Measurements from ENCODE around the gene LHFPL2. TPM values are rescaled to one million over a fixed set of nuclear protein-coding genes. Genes with fewer than 3 reads are reported as not detected.
A peak's percentile ranks its signal among the peaks of the same experiment; 100 is the strongest.
"Not testable (repeated sequence)": the region's sequence is repeated elsewhere in the genome, so short reads cannot be mapped to it uniquely, and the experiment has no call there.

Gene LHFPL2
- 19.3 TPM for polyA plus RNA-seq (2013, experiment 1 of 4)
- 18.7 TPM for polyA plus RNA-seq (2013, experiment 2 of 4)
- polyA plus RNA-seq (2013, experiment 3 of 4), result 15.6 TPM
- 14.3 TPM for polyA plus RNA-seq (2013, experiment 4 of 4)

- Histone ChIP-seq H3K27ac (ENCODE audit: insufficient read depth, low read depth, low read length, poor library complexity, severe bottlenecking) (peak within 1 kb of the TSS; percentile 79), H3K36me3 (ENCODE audit: control insufficient read depth, insufficient read depth, low read length) (no peaks in the 10 kb centered on the region), H3K4me1 (ENCODE audit: control insufficient read depth, insufficient read depth, low read length) (no peaks in the 10 kb centered on the region), H3K4me3 (ENCODE audit: insufficient read depth, low read depth, low read length) (peak within 1 kb of the TSS; percentile 76), H3K9me3 (ENCODE audit: control insufficient read depth, low read length) (no peaks in the 10 kb centered on the region), H3K27me3 (ENCODE audit: control insufficient read depth, insufficient read depth, low read length, poor library complexity, severe bottlenecking) (no peaks in the 10 kb centered on the region)
- 1% methylated on average over 112 of the region's 112 CpGs for WGBS, 2 experiments
Measured at GRCh38 chr5:78648359-78649210, at the start of gene LHFPL2. LHFPL2 (minus strand) TSS chr5:78648772; CDS start chr5:78510213, 138,559 bp downstream.

GRCh38 chr5:78696637-78697036 lies 48.1 kb upstream of the LHFPL2 start:
- H3K9me3 ChIP-seq (ENCODE audit: control insufficient read depth, low read length), result no peaks in the 10 kb centered on the region
- H3K27me3 ChIP-seq (ENCODE audit: control insufficient read depth, insufficient read depth, low read length, poor library complexity, severe bottlenecking), result no peaks in the 10 kb centered on the region
- H3K4me1 ChIP-seq (ENCODE audit: control insufficient read depth, insufficient read depth, low read length), result no peaks in the 10 kb centered on the region
- no peak overlapping the region for H3K4me3 ChIP-seq (ENCODE audit: insufficient read depth, low read depth, low read length)
- H3K27ac ChIP-seq (ENCODE audit: insufficient read depth, low read depth, low read length, poor library complexity, severe bottlenecking), result no peak overlapping the region
- no peaks in the 10 kb centered on the region for H3K36me3 ChIP-seq (ENCODE audit: control insufficient read depth, insufficient read depth, low read length)

- H3K27me3 ChIP-seq (ENCODE audit: control insufficient read depth, insufficient read depth, low read length, poor library complexity, severe bottlenecking); H3K4me1 ChIP-seq (ENCODE audit: control insufficient read depth, insufficient read depth, low read length); H3K27ac ChIP-seq (ENCODE audit: insufficient read depth, low read depth, low read length, poor library complexity, severe bottlenecking); H3K9me3 ChIP-seq (ENCODE audit: control insufficient read depth, low read length); H3K4me3 ChIP-seq (ENCODE audit: insufficient read depth, low read depth, low read length); H3K36me3 ChIP-seq (ENCODE audit: control insufficient read depth, insufficient read depth, low read length): not testable (repeated sequence)
- 87 to 91% methylated on average over 4 of the region's 4 CpGs for WGBS, 2 experiments
Measured at GRCh38 chr5:78696052-78696451, 47.5 kb upstream of the LHFPL2 start.

- Histone ChIP-seq H3K4me1 (ENCODE audit: control insufficient read depth, insufficient read depth, low read length) (peaks cover 3% of the 10 kb centered on the region), H3K27ac (ENCODE audit: insufficient read depth, low read depth, low read length, poor library complexity, severe bottlenecking) (no peak overlapping the region), H3K4me3 (ENCODE audit: insufficient read depth, low read depth, low read length) (no peak overlapping the region), H3K27me3 (ENCODE audit: control insufficient read depth, insufficient read depth, low read length, poor library complexity, severe bottlenecking) (no peaks in the 10 kb centered on the region), H3K9me3 (ENCODE audit: control insufficient read depth, low read length) (no peaks in the 10 kb centered on the region), H3K36me3 (ENCODE audit: control insufficient read depth, insufficient read depth, low read length) (no peaks in the 10 kb centered on the region)
Measured at GRCh38 chr5:78693339-78693738, 44.8 kb upstream of the LHFPL2 start.

- no peak overlapping the region for H3K27ac ChIP-seq (ENCODE audit: insufficient read depth, low read depth, low read length, poor library complexity, severe bottlenecking)
- H3K9me3 ChIP-seq (ENCODE audit: control insufficient read depth, low read length), result no peaks in the 10 kb centered on the region
- no peaks in the 10 kb centered on the region for H3K27me3 ChIP-seq (ENCODE audit: control insufficient read depth, insufficient read depth, low read length, poor library complexity, severe bottlenecking)
- WGBS, 2 experiments, result 83 to 85% methylated on average over 2 of the region's 2 CpGs
- H3K4me3 ChIP-seq (ENCODE audit: insufficient read depth, low read depth, low read length), result no peak overlapping the region
- peaks cover 3% of the 10 kb centered on the region for H3K4me1 ChIP-seq (ENCODE audit: control insufficient read depth, insufficient read depth, low read length)
- H3K36me3 ChIP-seq (ENCODE audit: control insufficient read depth, insufficient read depth, low read length), result no peaks in the 10 kb centered on the region
Measured at GRCh38 chr5:78691084-78691960, 42.8 kb upstream of the LHFPL2 start.

- Histone ChIP-seq H3K4me1 (ENCODE audit: control insufficient read depth, insufficient read depth, low read length) (peaks cover 3% of the 10 kb centered on the region), H3K36me3 (ENCODE audit: control insufficient read depth, insufficient read depth, low read length) (no peaks in the 10 kb centered on the region), H3K9me3 (ENCODE audit: control insufficient read depth, low read length) (no peaks in the 10 kb centered on the region), H3K27me3 (ENCODE audit: control insufficient read depth, insufficient read depth, low read length, poor library complexity, severe bottlenecking) (no peaks in the 10 kb centered on the region), H3K4me3 (ENCODE audit: insufficient read depth, low read depth, low read length) (no peak overlapping the region), H3K27ac (ENCODE audit: insufficient read depth, low read depth, low read length, poor library complexity, severe bottlenecking) (no peak overlapping the region)
- 59 to 76% methylated on average over 4 of the region's 4 CpGs for WGBS, 2 experiments
Measured at GRCh38 chr5:78690253-78690972, 41.8 kb upstream of the LHFPL2 start.

GRCh38 chr5:78689540-78690252 lies 41.1 kb upstream of the LHFPL2 start:
- H3K9me3 ChIP-seq (ENCODE audit: control insufficient read depth, low read length), result no peaks in the 10 kb centered on the region
- H3K27ac ChIP-seq (ENCODE audit: insufficient read depth, low read depth, low read length, poor library complexity, severe bottlenecking), result no peak overlapping the region
- H3K36me3 ChIP-seq (ENCODE audit: control insufficient read depth, insufficient read depth, low read length), result no peaks in the 10 kb centered on the region
- 92 to 94% methylated on average over 3 of the region's 3 CpGs for WGBS, 2 experiments
- no peaks in the 10 kb centered on the region for H3K27me3 ChIP-seq (ENCODE audit: control insufficient read depth, insufficient read depth, low read length, poor library complexity, severe bottlenecking)
- H3K4me1 ChIP-seq (ENCODE audit: control insufficient read depth, insufficient read depth, low read length), result peaks cover 3% of the 10 kb centered on the region
- no peak overlapping the region for H3K4me3 ChIP-seq (ENCODE audit: insufficient read depth, low read depth, low read length)

GRCh38 chr5:78687514-78687913 lies 38.9 kb upstream of the LHFPL2 start:
- H3K4me1 ChIP-seq (ENCODE audit: control insufficient read depth, insufficient read depth, low read length); H3K9me3 ChIP-seq (ENCODE audit: control insufficient read depth, low read length); H3K27me3 ChIP-seq (ENCODE audit: control insufficient read depth, insufficient read depth, low read length, poor library complexity, severe bottlenecking); H3K27ac ChIP-seq (ENCODE audit: insufficient read depth, low read depth, low read length, poor library complexity, severe bottlenecking); H3K4me3 ChIP-seq (ENCODE audit: insufficient read depth, low read depth, low read length); H3K36me3 ChIP-seq (ENCODE audit: control insufficient read depth, insufficient read depth, low read length): not testable (repeated sequence)
- WGBS, 2 experiments, result 92 to 94% methylated on average over 3 to 4 of the region's 4 CpGs

- not testable (repeated sequence) for H3K36me3 ChIP-seq (ENCODE audit: control insufficient read depth, insufficient read depth, low read length); H3K27me3 ChIP-seq (ENCODE audit: control insufficient read depth, insufficient read depth, low read length, poor library complexity, severe bottlenecking); H3K9me3 ChIP-seq (ENCODE audit: control insufficient read depth, low read length); H3K27ac ChIP-seq (ENCODE audit: insufficient read depth, low read depth, low read length, poor library complexity, severe bottlenecking); H3K4me3 ChIP-seq (ENCODE audit: insufficient read depth, low read depth, low read length); H3K4me1 ChIP-seq (ENCODE audit: control insufficient read depth, insufficient read depth, low read length)
- WGBS, 2 experiments, result 87 to 94% methylated on average over 2 to 3 of the region's 5 CpGs
Measured at GRCh38 chr5:78683905-78684304, 35.3 kb upstream of the LHFPL2 start.
